SH-SY5Y (cell line): ENCODE measurements around the gene ABTB2.

Experiments used
- GATA2 ChIP-seq: IDR thresholded peaks from 2 replicates; pipeline ENCODE4 v1.6.1; 2011; ENCODE audit warnings: mild to moderate bottlenecking, low read depth, low read length
- GATA3 ChIP-seq: IDR thresholded peaks from 2 replicates; pipeline ENCODE4 v1.6.1; 2011; ENCODE audit warnings: low read depth, mild to moderate bottlenecking, low read length, moderate library complexity

ABTB2 gene

GRCh38 chr11:34351687-34352469, 5.9 kb downstream of the ABTB2 start:
- no peak for TF ChIP-seq GATA3
- TF ChIP-seq GATA2, result no peak

DNA sequence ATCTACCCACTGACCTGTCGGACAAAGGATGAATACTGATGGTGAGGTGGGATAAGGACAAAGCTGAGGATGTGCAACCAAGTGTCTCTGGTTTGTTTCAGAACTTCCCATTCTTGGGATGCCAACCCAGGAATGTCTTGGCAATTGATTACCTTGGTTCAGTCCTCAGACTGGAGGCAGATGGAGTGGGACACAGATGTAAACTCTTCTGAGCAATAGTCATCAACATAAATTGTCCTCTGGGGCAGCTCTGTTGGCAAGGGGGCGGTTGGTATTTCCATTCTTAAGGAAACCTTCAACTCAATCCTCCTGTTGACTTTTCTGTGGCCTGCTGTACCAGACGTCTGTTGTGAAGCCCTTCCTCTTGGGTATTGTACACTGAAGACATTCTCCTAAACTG, 6.8 kb downstream of the ABTB2 start:
- TF ChIP-seq GATA3 (no peak), GATA2 (no peak)

DNA sequence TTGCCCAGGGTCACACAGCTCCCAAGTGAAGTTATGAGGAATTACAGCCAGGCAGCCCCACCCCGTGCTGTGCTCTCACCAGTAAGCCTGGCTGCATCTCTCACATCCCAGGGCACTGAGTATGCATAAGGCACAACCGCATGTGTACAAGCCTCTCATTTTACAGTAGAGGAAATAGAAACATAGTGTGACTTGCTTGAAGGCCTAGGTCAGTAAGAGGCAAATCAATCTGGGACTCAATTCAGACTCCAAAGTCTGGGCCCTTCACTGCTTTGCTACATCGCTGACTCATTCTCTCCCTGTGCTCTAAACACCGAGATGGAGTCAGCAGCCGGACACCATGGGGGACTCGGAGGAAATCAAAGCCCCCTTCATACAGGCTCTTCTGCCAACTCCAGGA, 7.9 kb downstream of the ABTB2 start:
- no peak for TF ChIP-seq GATA2
- TF ChIP-seq GATA3, result no peak

GRCh38 chr11:34348919-34349318, 8.9 kb downstream of the ABTB2 start:
- TF ChIP-seq GATA3 (no peak), GATA2 (no peak)

DNA sequence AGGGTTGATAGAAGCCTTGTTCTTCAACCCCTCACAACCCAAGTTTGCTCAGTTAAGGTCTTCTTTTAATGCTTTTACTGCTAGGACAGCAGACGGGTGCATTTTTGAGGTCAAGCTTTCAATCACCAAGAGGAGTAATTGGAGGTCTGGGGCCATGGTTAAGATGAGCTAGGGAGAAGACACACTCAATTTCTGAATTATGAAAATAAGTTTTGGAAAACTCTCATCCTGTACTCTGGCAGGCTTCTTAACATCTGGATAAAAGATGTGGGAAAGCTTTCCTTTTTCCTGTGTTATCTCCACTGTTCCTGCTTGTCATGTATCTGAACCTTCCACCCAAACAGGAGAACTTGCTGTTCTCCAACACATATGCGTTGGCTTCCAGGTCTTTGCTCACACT, 9.7 kb downstream of the ABTB2 start:
- no peak for TF ChIP-seq GATA2
- no peak for TF ChIP-seq GATA3

GRCh38 chr11:34346551-34346950, 11.3 kb downstream of the ABTB2 start:
- TF ChIP-seq GATA2, result peak; percentile 63
- TF ChIP-seq GATA3, result no peak

DNA sequence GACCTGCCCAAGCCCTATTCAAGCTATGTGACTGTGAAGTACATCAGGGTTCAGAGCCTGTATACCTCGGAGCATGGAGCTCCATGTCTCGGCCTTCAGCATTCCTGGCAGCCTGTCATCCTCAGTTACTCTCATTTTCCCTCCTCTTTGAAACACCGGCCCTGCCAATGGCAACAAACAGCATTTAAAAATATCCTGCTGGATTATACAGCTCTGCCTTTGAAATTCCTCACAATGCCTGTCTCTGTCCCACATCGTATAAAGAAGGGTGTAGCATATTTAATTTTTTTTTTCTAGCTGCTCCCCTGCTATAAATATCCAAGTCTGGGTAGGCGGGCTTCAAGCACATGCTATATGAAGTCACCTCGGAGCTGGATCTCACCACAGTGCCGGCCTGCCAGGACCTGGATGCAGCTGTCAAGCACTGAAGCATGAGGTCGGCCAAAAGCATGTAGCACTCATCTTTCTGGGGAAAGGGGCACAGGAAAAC, 11.8 kb downstream of the ABTB2 start:
- TF ChIP-seq GATA3 (no peak), GATA2 (no peak)

DNA sequence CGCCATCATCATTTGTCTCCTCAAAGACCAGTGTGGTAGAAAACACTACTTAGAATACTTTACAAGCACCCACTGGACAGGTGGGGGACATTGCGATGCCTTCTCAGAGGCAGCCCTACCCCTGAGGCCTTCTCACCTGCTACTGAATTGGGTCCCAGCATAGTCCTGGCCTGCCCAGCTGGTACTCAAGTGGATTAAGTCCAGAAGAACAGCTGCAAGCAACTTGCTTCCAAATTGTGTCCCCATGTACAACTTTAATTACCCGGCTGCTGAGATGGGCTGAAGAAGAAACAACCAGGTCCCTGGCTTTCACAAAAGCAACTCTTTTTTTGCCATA, 12.3 kb downstream of the ABTB2 start:
- TF ChIP-seq GATA3 (no peak), GATA2 (no peak)

DNA sequence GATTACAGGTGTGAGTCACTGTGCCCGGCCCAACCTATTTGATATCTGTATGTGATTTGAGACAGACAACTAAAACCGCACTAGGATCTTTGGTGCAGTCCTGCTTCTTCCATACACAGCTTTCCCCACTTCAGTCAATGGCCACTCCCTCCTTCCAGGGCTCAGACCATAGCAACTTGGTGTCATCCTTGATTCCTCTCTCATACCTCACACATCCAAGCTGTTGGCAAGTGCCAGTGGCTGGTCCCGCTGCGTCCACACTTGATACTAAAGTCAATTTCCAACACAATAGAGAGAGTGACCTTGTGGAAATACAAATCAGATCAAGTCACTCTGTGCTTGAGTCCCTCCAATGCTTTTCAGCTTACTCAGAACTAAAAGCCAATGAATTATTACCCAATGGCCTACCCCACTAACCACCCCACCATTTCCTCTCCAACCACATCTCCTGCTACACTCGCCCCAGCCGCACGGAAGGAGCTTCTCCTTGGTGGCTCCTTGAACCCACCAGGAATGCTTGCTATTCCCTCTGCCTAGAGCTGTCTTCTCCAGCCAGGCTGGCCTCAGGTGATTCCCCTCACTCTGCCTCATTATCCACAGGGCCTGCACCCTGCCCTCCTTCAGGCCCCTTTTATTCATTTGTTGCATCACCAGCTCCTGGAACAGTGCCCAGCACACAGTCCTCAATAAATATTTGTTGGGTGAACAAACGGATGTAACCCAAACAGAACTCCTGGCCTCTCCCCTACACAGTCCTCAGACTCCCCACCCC, 12.9 kb downstream of the ABTB2 start:
- TF ChIP-seq GATA3 (no peak), GATA2 (no peak)

- TF ChIP-seq GATA3 (no peak), GATA2 (no peak)
These were observed 13.4 kb downstream of the ABTB2 start for GRCh38 chr11:34344410-34344767.

GRCh38 chr11:34343686-34344085, 14.1 kb downstream of the ABTB2 start:
- TF ChIP-seq GATA3 (no peak), GATA2 (no peak)

GRCh38 chr11:34343153-34343552, 14.7 kb downstream of the ABTB2 start:
- no peak for TF ChIP-seq GATA3
- no peak for TF ChIP-seq GATA2

DNA sequence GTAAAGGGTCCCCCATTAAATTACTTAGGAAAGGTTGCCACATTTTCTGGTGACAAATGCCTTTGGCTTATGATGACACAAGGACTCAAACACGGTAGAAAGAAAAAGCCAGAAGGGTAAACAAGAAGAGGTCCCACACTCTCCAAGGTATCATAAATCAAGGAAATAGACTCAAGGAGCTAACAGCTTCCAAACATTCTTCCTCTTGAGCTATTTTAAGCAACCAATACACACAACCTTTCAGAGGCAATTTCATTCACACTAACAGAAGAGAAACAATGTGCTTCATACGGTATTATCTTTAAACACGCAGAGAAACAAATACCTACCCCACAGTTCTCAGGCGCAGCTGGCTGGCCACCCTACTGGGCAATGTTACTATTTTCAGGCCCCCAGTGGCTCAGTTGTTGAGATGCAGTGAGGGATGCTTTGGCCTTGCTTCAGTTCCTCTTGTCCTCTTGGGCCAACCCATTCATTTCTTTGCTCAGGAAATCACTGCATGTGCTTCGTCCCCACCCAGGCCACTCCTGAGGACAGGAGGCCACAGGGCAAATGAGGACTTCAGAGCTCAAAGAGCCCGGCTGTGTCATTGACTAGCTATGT, 15.8 kb downstream of the ABTB2 start:
- TF ChIP-seq GATA3, result no peak
- no peak for TF ChIP-seq GATA2

DNA sequence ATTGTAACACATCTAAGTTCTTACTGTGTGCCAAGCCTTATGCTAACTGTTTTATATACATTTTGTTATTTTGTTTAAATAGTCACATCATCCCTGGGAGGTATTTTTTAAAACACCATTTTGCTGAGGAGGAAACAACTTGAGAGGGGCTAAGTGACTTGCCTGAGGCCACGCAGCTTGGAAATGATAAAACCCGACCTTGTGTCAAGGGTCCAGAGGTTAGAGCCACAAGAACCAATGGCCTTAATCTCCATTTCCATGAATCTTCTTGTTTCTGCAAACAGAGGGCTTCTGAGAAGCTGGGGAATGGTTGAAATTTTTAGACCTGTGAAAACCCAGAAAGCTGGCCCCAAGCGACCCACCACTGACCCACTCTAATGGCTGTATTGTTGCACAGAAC, 16.7 kb downstream of the ABTB2 start:
- no peak for TF ChIP-seq GATA3
- no peak for TF ChIP-seq GATA2

- TF ChIP-seq GATA2, result no peak
- no peak for TF ChIP-seq GATA3
These were observed 17.2 kb downstream of the ABTB2 start for GRCh38 chr11:34340653-34341052.
